Hepatocyte (in vitro differentiated cells): ENCODE measurements around the gene BMP2.

Experiments
- CTCF ChIP-seq: fragments of 200-600 bp; sonication (generic); IDR thresholded peaks from 2 replicates; pipeline ENCODE4 v1.5.1; 2016; ENCODE audit warnings: antibody characterized with exemption, mild to moderate bottlenecking; ENCODE audit not compliant: poor library complexity
- EZH2 ChIP-seq: fragments of 200-600 bp; sonication (generic); IDR thresholded peaks from 2 replicates; pipeline ENCODE4 v1.6.1; 2016; ENCODE audit warnings: antibody characterized with exemption, mild to moderate bottlenecking, borderline replicate concordance
- EZH2phosphoT487 ChIP-seq: fragments of 200-600 bp; sonication (generic); IDR thresholded peaks from one replicate; pipeline ENCODE4 v1.6.1; 2018; ENCODE audit warnings: antibody characterized with exemption, mild to moderate bottlenecking, low read depth, moderate library complexity; ENCODE audit not compliant: unreplicated experiment, severe bottlenecking

DNA sequence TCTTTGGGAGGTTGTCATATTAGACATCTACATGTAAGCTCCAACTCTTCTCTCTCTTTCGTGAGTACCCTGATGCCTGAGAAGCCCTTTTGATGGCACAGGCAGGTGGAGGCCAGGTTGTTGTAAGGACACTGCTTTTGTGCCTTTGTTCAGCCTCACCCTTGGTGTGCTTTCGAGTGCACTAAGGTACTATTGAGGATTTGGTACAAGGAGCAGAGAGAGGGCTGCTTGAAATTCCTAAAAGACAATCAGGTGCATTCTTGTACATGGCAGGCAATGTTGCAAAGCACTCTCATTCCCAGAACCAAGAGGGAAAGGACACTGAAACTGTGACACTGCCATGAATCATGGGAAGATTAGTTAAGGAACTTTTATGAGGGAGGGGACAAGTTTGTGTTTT is 19.1 kb downstream of the BMP2 start:
- TF ChIP-seq CTCF = no peak
- TF ChIP-seq EZH2 = no peak
- TF ChIP-seq EZH2phosphoT487 = no peak
